ENCODE measurements around the gene RIMS1. TPM values are rescaled to one million over a fixed set of nuclear protein-coding genes. Genes with fewer than 3 reads are reported as not detected.

RIMS1 gene
- total and polyA plus RNA-seq, 2 donors (not counting 1 experiment from before 2014, with no cell fraction given), result not detected

DNA sequence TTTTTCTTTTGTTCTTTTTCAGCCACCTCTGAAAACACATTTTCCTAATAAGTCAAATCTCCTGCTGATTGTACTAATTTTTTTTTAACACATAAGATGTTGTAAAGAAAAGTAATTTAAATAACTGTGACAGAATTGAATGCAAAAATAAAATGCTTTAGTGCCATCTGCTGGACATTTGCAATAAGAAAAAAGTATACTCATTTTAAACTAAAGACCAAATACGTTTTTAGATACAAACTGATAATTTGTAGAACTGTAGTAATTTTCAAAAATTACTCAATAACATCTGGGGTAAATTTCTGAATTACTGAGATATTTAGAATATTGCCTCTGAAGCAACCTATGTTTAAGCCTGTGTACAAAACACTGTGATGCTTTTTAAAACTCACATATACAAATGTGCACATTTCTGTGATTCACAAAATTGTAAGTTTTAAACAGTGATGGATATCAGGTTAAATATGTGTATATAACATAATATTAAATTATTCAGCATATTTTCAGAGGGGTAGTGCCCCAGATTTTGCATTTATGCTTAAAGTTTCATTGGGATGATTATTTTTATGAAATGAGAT lies 198.7 kb downstream of the RIMS1 start:
- TF ChIP-seq EZH2 (IDR thresholded peaks at IDR 0.05; ENCODE audit: borderline replicate concordance, insufficient read depth, low read depth, low read length, poor library complexity, severe bottlenecking), result no peak
- TF ChIP-seq, protein P1, sequence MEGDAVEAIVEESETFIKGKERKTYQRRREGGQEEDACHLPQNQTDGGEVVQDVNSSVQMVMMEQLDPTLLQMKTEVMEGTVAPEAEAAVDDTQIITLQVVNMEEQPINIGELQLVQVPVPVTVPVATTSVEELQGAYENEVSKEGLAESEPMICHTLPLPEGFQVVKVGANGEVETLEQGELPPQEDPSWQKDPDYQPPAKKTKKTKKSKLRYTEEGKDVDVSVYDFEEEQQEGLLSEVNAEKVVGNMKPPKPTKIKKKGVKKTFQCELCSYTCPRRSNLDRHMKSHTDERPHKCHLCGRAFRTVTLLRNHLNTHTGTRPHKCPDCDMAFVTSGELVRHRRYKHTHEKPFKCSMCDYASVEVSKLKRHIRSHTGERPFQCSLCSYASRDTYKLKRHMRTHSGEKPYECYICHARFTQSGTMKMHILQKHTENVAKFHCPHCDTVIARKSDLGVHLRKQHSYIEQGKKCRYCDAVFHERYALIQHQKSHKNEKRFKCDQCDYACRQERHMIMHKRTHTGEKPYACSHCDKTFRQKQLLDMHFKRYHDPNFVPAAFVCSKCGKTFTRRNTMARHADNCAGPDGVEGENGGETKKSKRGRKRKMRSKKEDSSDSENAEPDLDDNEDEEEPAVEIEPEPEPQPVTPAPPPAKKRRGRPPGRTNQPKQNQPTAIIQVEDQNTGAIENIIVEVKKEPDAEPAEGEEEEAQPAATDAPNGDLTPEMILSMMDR (IDR thresholded peaks at IDR 0.05), result peak; percentile 70
- H3K4me2 ChIP-seq (replicated peaks; ENCODE audit: low read depth, low read length, poor library complexity, severe bottlenecking), result no peak overlapping the region
- H3K27me3 ChIP-seq (replicated peaks in 1 of 4; ENCODE audit: control extremely low read depth in 1 of 4, control insufficient read depth in 3 of 4, insufficient read depth in 4 of 4, low read length in 3 of 4), result no peaks in the 10 kb centered on the region
- DNase-seq (peak; percentile 7), ATAC-seq (ENCODE audit: low read depth) (no peak)
- no peaks in the 10 kb centered on the region for H3K4me1 ChIP-seq (ENCODE audit: control insufficient read depth in 2 of 2, insufficient read depth in 2 of 2, low read length in 2 of 2)
- no peaks in the 10 kb centered on the region for H3K79me2 ChIP-seq (ENCODE audit: control insufficient read depth, insufficient read depth, low read length)
- no peak overlapping the region for H2AFZ ChIP-seq (ENCODE audit: insufficient read depth, low read depth, low read length, poor library complexity, severe bottlenecking)
- H3K27ac ChIP-seq (ENCODE audit: low read length in 2 of 2), result no peak overlapping the region
- intact Hi-C loops (cut with micrococcal nuclease), result loop anchor here (2.0 kb wide), 1 partner anchor 552 kb away; no protein-coding TSS in a partner anchor
- WGBS (ENCODE audit: insufficient coverage), result no CpG with 5 or more reads among the region's 1 CpG
- H4K20me1 ChIP-seq (ENCODE audit: control insufficient read depth, insufficient read depth, low read length, poor library complexity, severe bottlenecking), result no peaks in the 10 kb centered on the region
- Mint-ChIP-seq H3K27ac (no peak overlapping the region), H3K27me3 (peaks cover 10% of the 10 kb centered on the region), H3K4me1 (no peaks in the 10 kb centered on the region), H3K9me3 (ENCODE audit: insufficient read depth) (no peaks in the 10 kb centered on the region), H3K4me3 (no peak overlapping the region)
- POLR2A ChIA-PET, result no interaction called here
- H3K9ac ChIP-seq (ENCODE audit: low read length), result no peak overlapping the region
- no peak overlapping the region for H3K4me3 ChIP-seq (ENCODE audit: control extremely low read depth in 1 of 5, extremely low read depth in 1 of 5, insufficient read depth in 1 of 5, low read depth in 2 of 5, low read length in 4 of 5)
- no peaks in the 10 kb centered on the region for H3K36me3 ChIP-seq (replicated peaks in 1 of 2; ENCODE audit: control extremely low read depth in 1 of 2, control insufficient read depth in 1 of 2, extremely low read depth in 1 of 2, insufficient read depth in 2 of 2, low read length in 1 of 2)
- H3K9me3 ChIP-seq (ENCODE audit: control extremely low read depth in 1 of 3, control insufficient read depth in 2 of 3, insufficient read depth in 1 of 3, low read length in 2 of 3), result no peaks in the 10 kb centered on the region
- CTCF ChIA-PET, result no interaction called here

DNA sequence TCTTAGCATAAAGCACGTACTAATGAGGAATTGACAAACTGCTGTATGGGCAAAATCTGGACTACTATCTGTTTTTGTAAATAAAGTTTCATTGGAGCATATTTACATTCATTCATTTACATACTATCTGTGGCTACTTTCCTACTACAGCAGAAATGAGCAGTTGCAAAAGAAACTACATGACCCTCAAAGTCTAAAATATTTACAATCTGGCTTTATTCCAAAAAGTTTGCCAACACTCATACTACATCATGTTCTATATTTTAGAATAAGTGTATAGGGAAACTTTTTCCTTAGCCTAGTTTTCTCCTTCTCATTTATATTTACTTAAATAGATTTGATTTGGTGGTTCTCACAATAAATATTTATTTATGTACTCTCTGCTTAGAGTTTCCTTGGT lies 208.2 kb downstream of the RIMS1 start:
- POLR2A ChIA-PET, result no interaction called here
- CTCF ChIA-PET, result no interaction called here

More for the DNA sequence above, 208.2 kb downstream of the RIMS1 start:
- no peak for TF ChIP-seq EZH2 (IDR thresholded peaks at IDR 0.05; ENCODE audit: borderline replicate concordance, insufficient read depth, low read depth, low read length, poor library complexity, severe bottlenecking)
- TF ChIP-seq, protein P1 (IDR thresholded peaks at IDR 0.05), result no peak
- H3K27me3 ChIP-seq (replicated peaks in 1 of 4; ENCODE audit: control extremely low read depth in 1 of 4, control insufficient read depth in 3 of 4, insufficient read depth in 4 of 4, low read length in 3 of 4), result no peaks in the 10 kb centered on the region
- ATAC-seq (ENCODE audit: low read depth) (no peak), DNase-seq (no peak)
- H3K4me2 ChIP-seq (replicated peaks; ENCODE audit: low read depth, low read length, poor library complexity, severe bottlenecking), result no peak overlapping the region
- no peaks in the 10 kb centered on the region for H3K79me2 ChIP-seq (ENCODE audit: control insufficient read depth, insufficient read depth, low read length)
- no peak overlapping the region for H3K9ac ChIP-seq (ENCODE audit: low read length)
- no peaks in the 10 kb centered on the region for H3K4me1 ChIP-seq (ENCODE audit: control insufficient read depth in 2 of 2, insufficient read depth in 2 of 2, low read length in 2 of 2)
- H3K4me3 ChIP-seq (ENCODE audit: control extremely low read depth in 1 of 5, extremely low read depth in 1 of 5, insufficient read depth in 1 of 5, low read depth in 2 of 5, low read length in 4 of 5), result no peak overlapping the region
- no peaks in the 10 kb centered on the region for H3K27me3 Mint-ChIP-seq
- intact Hi-C loops (cut with micrococcal nuclease), result no loop called here
- no peaks in the 10 kb centered on the region for H3K9me3 Mint-ChIP-seq (ENCODE audit: insufficient read depth)
- no peak overlapping the region for H3K27ac Mint-ChIP-seq
- no peak overlapping the region for H3K4me3 Mint-ChIP-seq
- no peak overlapping the region for H2AFZ ChIP-seq (ENCODE audit: insufficient read depth, low read depth, low read length, poor library complexity, severe bottlenecking)
- H3K9me3 ChIP-seq (ENCODE audit: control extremely low read depth in 1 of 3, control insufficient read depth in 2 of 3, insufficient read depth in 1 of 3, low read length in 2 of 3), result no peaks in the 10 kb centered on the region
- no CpG with 5 or more reads among the region's 1 CpG for whole genome bisulfite sequencing (ENCODE audit: insufficient coverage)
- no peak overlapping the region for H3K27ac ChIP-seq (ENCODE audit: low read length in 2 of 2)
- H3K36me3 ChIP-seq (replicated peaks in 1 of 2; ENCODE audit: control extremely low read depth in 1 of 2, control insufficient read depth in 1 of 2, extremely low read depth in 1 of 2, insufficient read depth in 2 of 2, low read length in 1 of 2), result no peaks in the 10 kb centered on the region
- H4K20me1 ChIP-seq (ENCODE audit: control insufficient read depth, insufficient read depth, low read length, poor library complexity, severe bottlenecking), result no peaks in the 10 kb centered on the region
- H3K4me1 Mint-ChIP-seq, result no peaks in the 10 kb centered on the region

Measured in B cell (primary cell).